ENCODE data around the gene RPN1. TPM values are rescaled to one million over a fixed set of nuclear protein-coding genes. Genes with fewer than 3 reads are reported as not detected.

RPN1 gene
- total RNA-seq, 2 donors from 2014 or later, result 126 to 133 TPM

DNA sequence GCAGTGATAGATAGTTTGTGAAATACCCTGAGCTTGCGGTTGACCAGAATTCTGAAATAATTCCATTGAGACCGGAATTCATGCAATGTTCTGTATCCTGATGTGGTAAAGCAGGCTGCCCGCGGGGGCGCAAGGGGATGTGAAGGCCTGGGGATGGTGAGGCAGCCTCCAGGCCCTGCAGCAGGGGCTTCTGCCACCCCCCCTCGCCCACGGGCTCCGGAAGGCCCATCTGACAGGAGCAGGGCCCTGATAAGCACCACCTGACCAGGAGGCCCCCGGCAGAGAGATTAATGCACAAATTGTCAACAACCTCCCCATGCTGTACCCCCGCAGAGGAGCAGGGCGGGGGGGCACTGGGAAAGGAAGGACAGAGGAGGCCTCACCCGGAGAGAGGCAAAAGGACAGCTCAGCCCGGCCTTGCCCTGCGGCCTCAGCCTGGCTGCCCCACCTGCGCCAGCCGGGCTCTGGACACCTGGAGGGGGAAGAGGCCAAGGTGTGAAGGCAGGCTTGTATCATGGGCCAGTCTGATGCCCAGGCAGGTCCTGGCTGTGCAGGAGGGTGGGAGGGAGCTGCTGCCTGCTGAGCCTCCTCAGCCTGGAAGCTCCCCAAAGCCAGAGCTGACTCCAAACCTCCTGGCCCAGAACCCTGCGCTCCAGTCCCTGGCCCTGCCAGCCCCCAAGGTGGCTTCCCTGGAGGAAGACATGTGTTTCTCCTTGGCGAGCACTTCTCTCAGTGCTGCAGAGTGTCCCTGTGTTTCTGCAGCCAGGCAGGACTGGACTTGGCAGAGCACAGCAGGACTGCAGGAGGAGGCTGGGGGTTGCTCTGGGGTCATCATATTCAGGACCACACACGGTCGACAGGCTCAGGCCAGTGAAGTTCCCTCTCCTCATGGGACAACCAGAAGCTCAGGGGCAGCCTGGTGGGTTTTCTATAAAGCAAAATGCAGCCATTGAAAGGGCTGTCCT is 46.5 kb downstream of the RPN1 start:
- TF ChIP-seq, protein P1, sequence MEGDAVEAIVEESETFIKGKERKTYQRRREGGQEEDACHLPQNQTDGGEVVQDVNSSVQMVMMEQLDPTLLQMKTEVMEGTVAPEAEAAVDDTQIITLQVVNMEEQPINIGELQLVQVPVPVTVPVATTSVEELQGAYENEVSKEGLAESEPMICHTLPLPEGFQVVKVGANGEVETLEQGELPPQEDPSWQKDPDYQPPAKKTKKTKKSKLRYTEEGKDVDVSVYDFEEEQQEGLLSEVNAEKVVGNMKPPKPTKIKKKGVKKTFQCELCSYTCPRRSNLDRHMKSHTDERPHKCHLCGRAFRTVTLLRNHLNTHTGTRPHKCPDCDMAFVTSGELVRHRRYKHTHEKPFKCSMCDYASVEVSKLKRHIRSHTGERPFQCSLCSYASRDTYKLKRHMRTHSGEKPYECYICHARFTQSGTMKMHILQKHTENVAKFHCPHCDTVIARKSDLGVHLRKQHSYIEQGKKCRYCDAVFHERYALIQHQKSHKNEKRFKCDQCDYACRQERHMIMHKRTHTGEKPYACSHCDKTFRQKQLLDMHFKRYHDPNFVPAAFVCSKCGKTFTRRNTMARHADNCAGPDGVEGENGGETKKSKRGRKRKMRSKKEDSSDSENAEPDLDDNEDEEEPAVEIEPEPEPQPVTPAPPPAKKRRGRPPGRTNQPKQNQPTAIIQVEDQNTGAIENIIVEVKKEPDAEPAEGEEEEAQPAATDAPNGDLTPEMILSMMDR (IDR thresholded peaks at IDR 0.05), result no peak
- TF ChIP-seq POLR2A (IDR thresholded peaks at IDR 0.05), result no peak
- Histone ChIP-seq H3K4me3 (no peak overlapping the region), H3K4me1 (peaks cover 16% of the 10 kb centered on the region), H3K36me3 (replicated peaks in 1 of 2; ENCODE audit: insufficient read depth in 1 of 2, low read depth in 2 of 2) (no peaks in the 10 kb centered on the region), H3K9me3 (no peaks in the 10 kb centered on the region), H3K27me3 (no peaks in the 10 kb centered on the region), H3K27ac (no peak overlapping the region)
- 63 to 69% methylated on average over 6 to 20 of the region's 20 CpGs for WGBS, 2 donors
- intact Hi-C loops (cut with DNase I), result no loop called here
- ATAC-seq, result no peak
- DNase-seq, result no peak

DNA sequence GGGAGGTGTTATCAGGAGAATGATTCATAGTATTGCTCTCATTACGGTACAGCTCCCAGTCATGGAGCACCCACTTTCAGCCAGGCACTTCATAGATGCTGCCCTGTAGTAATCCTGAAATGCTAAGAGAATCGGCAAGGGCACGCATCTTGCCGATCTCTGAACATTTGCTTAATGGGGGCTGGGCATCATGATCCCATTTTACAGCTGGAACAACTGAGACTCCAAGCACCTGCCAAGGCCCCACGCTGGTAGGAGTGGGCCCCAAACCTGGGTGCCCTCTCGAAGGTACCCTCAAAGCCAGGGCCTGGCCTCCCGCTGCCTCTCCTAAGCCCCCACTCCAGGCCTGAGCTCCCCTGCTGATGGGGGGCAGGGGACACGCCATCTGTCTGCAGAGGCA is 47.3 kb downstream of the RPN1 start:
- Histone ChIP-seq H3K4me3 (no peak overlapping the region), H3K9me3 (no peaks in the 10 kb centered on the region), H3K27ac (no peak overlapping the region), H3K36me3 (replicated peaks in 1 of 2; ENCODE audit: insufficient read depth in 1 of 2, low read depth in 2 of 2) (no peaks in the 10 kb centered on the region), H3K27me3 (no peaks in the 10 kb centered on the region), H3K4me1 (peaks cover 12% of the 10 kb centered on the region)
- intact Hi-C loops (cut with DNase I), result no loop called here
- TF ChIP-seq POLR2A (IDR thresholded peaks at IDR 0.05), result no peak
- TF ChIP-seq, protein P1 (IDR thresholded peaks at IDR 0.05), result no peak
- DNase-seq (no peak), ATAC-seq (no peak)
- WGBS, 2 donors, result 79 to 100% methylated on average over 4 to 8 of the region's 8 CpGs

DNA sequence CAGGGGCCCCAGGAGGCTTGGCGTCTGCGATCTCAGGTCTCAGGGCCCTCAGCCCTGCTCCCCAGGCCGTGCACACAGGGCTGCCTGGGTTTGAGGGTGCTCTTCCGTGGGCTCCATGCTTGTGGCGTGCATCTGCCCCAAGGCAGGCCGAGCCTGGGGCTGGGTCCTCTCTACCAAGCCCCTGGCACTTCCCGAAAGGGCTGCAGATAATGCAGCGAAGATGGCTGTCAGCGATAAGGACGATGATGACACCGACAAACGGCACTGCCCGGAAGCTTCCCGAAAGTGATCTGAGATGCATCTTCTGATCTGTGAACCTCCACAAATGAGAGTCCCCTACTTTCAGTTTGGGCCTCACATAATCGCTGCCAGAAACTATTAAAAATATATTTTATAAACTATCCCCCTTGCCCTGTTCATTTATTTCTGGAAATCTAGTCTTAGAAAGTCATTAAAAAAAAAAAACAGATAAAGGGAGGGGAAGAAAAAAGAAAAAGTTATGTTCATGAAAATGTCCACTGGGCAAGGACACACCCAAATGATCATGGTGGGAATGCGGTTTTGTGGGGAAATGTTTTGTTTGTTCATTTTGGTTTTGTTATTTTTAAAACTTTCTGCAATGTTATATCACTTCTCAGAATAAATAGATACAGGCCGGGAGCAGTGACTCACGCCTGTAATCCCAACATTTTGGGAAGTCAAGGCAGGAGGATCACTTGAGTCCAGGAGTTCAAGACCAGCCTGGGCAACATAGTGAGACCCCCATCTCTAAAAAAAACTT is 51.5 kb downstream of the RPN1 start:
- ATAC-seq (no peak), DNase-seq (no peak)
- Histone ChIP-seq H3K27me3 (no peaks in the 10 kb centered on the region), H3K27ac (no peak overlapping the region), H3K36me3 (replicated peaks in 1 of 2; ENCODE audit: insufficient read depth in 1 of 2, low read depth in 2 of 2) (no peaks in the 10 kb centered on the region), H3K4me3 (no peak overlapping the region), H3K4me1 (no peaks in the 10 kb centered on the region), H3K9me3 (no peaks in the 10 kb centered on the region)
- intact Hi-C loops (cut with DNase I), result no loop called here
- no peak for TF ChIP-seq POLR2A (IDR thresholded peaks at IDR 0.05)
- TF ChIP-seq, protein P1 (IDR thresholded peaks at IDR 0.05), result no peak
- WGBS, 2 donors, result 82 to 86% methylated on average over 12 to 18 of the region's 18 CpGs

DNA sequence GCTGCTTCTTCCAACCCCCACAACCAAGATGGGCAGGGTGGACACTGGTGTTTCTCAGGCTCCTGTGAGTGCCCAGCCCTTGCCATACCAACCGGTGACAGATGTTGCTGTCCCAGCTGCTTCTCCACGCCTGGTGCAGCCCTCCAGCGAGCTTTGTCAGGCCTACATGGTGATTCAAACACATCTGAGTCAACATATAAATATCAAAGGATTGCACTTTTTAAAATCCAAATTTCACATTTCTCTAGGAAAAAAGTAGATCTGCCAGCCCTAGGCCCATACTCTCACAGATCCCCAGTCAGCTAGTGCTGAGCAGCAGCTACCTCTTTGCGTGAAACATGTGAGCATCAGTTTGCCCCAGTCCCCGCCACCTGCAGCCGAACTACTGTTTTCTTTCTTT is 52.7 kb downstream of the RPN1 start:
- 81 to 89% methylated on average over 6 of the region's 6 CpGs for WGBS, 2 donors
- no peaks in the 10 kb centered on the region for H3K36me3 ChIP-seq (replicated peaks in 1 of 2; ENCODE audit: insufficient read depth in 1 of 2, low read depth in 2 of 2)
- TF ChIP-seq POLR2A (IDR thresholded peaks at IDR 0.05), result no peak
- TF ChIP-seq, protein P1 (IDR thresholded peaks at IDR 0.05), result no peak
- no peaks in the 10 kb centered on the region for H3K9me3 ChIP-seq
- H3K4me3 ChIP-seq, result no peak overlapping the region
- no peaks in the 10 kb centered on the region for H3K27me3 ChIP-seq
- H3K4me1 ChIP-seq, result no peaks in the 10 kb centered on the region
- intact Hi-C loops (cut with DNase I), result no loop called here
- ATAC-seq, result no peak
- no peak overlapping the region for H3K27ac ChIP-seq
- DNase-seq, result no peak
